Hepatocyte (in vitro differentiated cells): ENCODE measurements around the gene PLXND1. TPM values are rescaled to one million over a fixed set of nuclear protein-coding genes. Genes with fewer than 3 reads are reported as not detected.

Experiments
- DNase-seq: peaks from one replicate; pipeline ENCODE4 v3.0.0-alpha.2; 2016; ENCODE audit warnings: low spot score
- H2AFZ ChIP-seq: fragments of 200-600 bp; sonication (generic); 2 replicates; pipeline ENCODE4 v1.6.0; 2016; ENCODE audit warnings: antibody characterized with exemption, mild to moderate bottlenecking
- H3K27ac ChIP-seq: fragments of 200-600 bp; sonication (generic); 2 replicates; pipeline ENCODE4 v1.5.1; 2016; ENCODE audit warnings: mild to moderate bottlenecking
- H3K27me3 ChIP-seq: fragments of 200-600 bp; sonication (generic); 2 replicates; pipeline ENCODE4 v1.6.1; 2016
- H3K36me3 ChIP-seq: fragments of 200-600 bp; sonication (generic); replicated peaks from 2 replicates; pipeline ENCODE4 v1.5.1; 2016; ENCODE audit warnings: low read depth; ENCODE audit not compliant: insufficient read depth
- H3K4me1 ChIP-seq: fragments of 200-600 bp; sonication (generic); 2 replicates; pipeline ENCODE4 v1.5.1; 2016; ENCODE audit warnings: mild to moderate bottlenecking, moderate library complexity; ENCODE audit not compliant: insufficient read depth
- H3K4me2 ChIP-seq: fragments of 200-600 bp; sonication (generic); 2 replicates; pipeline ENCODE4 v1.6.0; 2016
- H3K4me3 ChIP-seq: fragments of 200-600 bp; sonication (generic); 2 replicates; pipeline ENCODE4 v1.5.1; 2016; ENCODE audit warnings: mild to moderate bottlenecking
- H3K79me2 ChIP-seq: fragments of 200-600 bp; sonication (generic); 2 replicates; pipeline ENCODE4 v1.6.0; 2017; ENCODE audit warnings: mild to moderate bottlenecking
- H3K9me2 ChIP-seq: fragments of 200-600 bp; sonication (generic); replicated peaks from 2 replicates; pipeline ENCODE4 v1.6.0; 2017; ENCODE audit warnings: mild to moderate bottlenecking; ENCODE audit not compliant: insufficient read depth
- H3K9me3 ChIP-seq: fragments of 200-600 bp; sonication (generic); 2 replicates; pipeline ENCODE4 v1.5.1; 2016; ENCODE audit warnings: low read depth, mild to moderate bottlenecking
- H4K20me1 ChIP-seq: fragments of 200-600 bp; sonication (generic); 2 replicates; pipeline ENCODE4 v1.6.0; 2016; ENCODE audit warnings: mild to moderate bottlenecking; ENCODE audit not compliant: insufficient read depth, poor library complexity, severe bottlenecking
- EZH2 ChIP-seq: fragments of 200-600 bp; sonication (generic); IDR thresholded peaks from 2 replicates; pipeline ENCODE4 v1.6.1; 2016; ENCODE audit warnings: antibody characterized with exemption, mild to moderate bottlenecking, borderline replicate concordance
- EZH2phosphoT487 ChIP-seq: fragments of 200-600 bp; sonication (generic); IDR thresholded peaks from one replicate; pipeline ENCODE4 v1.6.1; 2018; ENCODE audit warnings: antibody characterized with exemption, mild to moderate bottlenecking, low read depth, moderate library complexity; ENCODE audit not compliant: unreplicated experiment, severe bottlenecking
- WGBS: methylation state at CpG from one replicate; pipeline ENCODE4 v1.1.6; 2016; ENCODE audit warnings: low lambda C conversion rate; ENCODE audit errors: missing lambda C conversion rate; 5-methylcytosine and 5-hydroxymethylcytosine counted together
- polyA plus RNA-seq: library from polyadenylated mRNA; unstranded; fragments of >200 nt; fragmentation: Nextera tagmentation; extraction: Ambion mirVana; gene quantifications from 2 replicates; pipeline ENCODE4 v1.2.1, GENCODE V29; 2016
- total RNA-seq: library from RNA; depleted of rRNA; stranded (reverse); fragments of >200 nt; gene quantifications from 2 replicates; pipeline ENCODE4 v1.2.3, GENCODE V29; 2014
- TF ChIP-seq, protein P1 (sequence below): fragments of 200-600 bp; sonication (generic); IDR thresholded peaks from 2 replicates; pipeline ENCODE4 v1.5.1; 2016; ENCODE audit warnings: antibody characterized with exemption, mild to moderate bottlenecking; ENCODE audit not compliant: poor library complexity

The PLXND1 gene
- total and polyA plus RNA-seq, 2 experiments from 2014 or later, result 36.3 to 45.3 TPM

DNA sequence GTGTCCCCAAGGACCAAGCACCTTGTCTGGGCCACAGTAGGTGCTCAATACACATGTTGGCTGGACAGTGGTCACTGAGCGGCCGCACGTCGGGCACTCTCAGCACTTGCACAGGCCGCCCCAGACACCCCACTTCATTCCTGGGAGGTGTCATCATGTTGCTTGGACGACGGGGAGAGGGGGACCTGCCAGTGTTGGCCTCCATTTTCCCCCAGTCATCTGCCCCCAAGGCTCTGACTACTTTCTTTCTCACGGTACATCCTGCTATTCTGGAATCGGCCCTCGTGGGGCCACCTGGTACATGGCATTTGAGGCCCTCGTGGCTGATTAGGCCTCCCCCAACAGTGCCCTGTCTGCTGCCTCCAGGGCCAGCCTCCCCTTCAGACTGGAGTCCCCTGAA lies 79.2 kb downstream of the PLXND1 start:
- no peaks in the 10 kb centered on the region for H4K20me1 ChIP-seq

DNA sequence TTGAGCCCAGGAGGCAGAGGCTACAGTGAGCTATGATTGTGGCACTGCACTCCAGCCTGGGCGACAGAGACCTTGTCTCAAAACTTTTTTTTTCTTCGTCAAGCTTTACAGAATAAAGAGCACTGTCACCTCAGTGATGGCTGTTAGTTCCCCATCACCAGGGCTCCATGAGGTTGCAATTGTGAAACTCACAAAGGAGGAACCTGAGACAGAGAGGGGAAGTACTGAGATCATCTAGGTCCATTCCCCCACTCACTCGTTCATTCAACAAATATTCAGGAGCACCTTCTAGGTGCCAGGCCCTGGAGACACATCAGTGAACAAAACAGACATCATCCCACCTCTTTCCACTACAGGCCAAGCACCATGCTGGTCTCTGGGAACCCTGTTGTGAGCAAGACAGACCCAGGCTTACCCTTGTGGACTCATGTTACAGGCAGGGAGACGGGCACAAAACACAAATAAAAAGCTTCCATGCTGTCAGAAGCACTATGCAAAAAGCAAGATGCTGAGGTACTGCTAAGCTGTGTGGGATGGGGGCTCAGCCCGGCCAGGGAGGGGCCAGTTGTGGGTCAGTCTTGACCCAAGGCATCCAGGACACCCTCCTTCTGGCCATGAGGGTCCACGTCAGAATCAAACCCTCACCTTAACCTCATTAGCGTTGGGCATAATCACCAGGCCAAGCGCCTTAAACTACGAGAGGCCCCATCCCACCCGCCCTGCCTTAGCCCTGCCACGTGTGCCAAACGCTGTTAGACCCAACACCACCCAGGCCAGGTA lies 80.2 kb downstream of the PLXND1 start:
- H4K20me1 ChIP-seq, result no peaks in the 10 kb centered on the region
- peaks cover 8% of the 10 kb centered on the region for H3K4me1 ChIP-seq
- no peaks in the 10 kb centered on the region for H3K79me2 ChIP-seq
- H2AFZ ChIP-seq, result no peak overlapping the region
- TF ChIP-seq EZH2phosphoT487 (no peak), EZH2 (no peak)
- TF ChIP-seq, protein P1, sequence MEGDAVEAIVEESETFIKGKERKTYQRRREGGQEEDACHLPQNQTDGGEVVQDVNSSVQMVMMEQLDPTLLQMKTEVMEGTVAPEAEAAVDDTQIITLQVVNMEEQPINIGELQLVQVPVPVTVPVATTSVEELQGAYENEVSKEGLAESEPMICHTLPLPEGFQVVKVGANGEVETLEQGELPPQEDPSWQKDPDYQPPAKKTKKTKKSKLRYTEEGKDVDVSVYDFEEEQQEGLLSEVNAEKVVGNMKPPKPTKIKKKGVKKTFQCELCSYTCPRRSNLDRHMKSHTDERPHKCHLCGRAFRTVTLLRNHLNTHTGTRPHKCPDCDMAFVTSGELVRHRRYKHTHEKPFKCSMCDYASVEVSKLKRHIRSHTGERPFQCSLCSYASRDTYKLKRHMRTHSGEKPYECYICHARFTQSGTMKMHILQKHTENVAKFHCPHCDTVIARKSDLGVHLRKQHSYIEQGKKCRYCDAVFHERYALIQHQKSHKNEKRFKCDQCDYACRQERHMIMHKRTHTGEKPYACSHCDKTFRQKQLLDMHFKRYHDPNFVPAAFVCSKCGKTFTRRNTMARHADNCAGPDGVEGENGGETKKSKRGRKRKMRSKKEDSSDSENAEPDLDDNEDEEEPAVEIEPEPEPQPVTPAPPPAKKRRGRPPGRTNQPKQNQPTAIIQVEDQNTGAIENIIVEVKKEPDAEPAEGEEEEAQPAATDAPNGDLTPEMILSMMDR, result no peak
- no peaks in the 10 kb centered on the region for H3K36me3 ChIP-seq
- no peaks in the 10 kb centered on the region for H3K27me3 ChIP-seq
- WGBS, result 89% methylated on average over 11 of the region's 12 CpGs
- H3K9me2 ChIP-seq, result no peaks in the 10 kb centered on the region
- no peak overlapping the region for H3K4me2 ChIP-seq
- no peak overlapping the region for H3K27ac ChIP-seq
- DNase-seq, result no peak
- no peak overlapping the region for H3K4me3 ChIP-seq
- no peaks in the 10 kb centered on the region for H3K9me3 ChIP-seq

More for the DNA sequence above, 79.2 kb downstream of the PLXND1 start:
- Histone ChIP-seq H3K27ac (no peak overlapping the region), H3K27me3 (no peaks in the 10 kb centered on the region), H3K4me1 (peaks cover 8% of the 10 kb centered on the region), H3K4me3 (no peak overlapping the region), H3K36me3 (no peaks in the 10 kb centered on the region), H3K4me2 (no peak overlapping the region), H3K9me3 (no peaks in the 10 kb centered on the region), H3K79me2 (no peaks in the 10 kb centered on the region), H2AFZ (no peak overlapping the region), H3K9me2 (no peaks in the 10 kb centered on the region)
- 95% methylated on average over 10 of the region's 11 CpGs for WGBS
- no peak for TF ChIP-seq EZH2phosphoT487
- TF ChIP-seq, protein P1, result no peak
- no peak for TF ChIP-seq EZH2
- no peak for DNase-seq

DNA sequence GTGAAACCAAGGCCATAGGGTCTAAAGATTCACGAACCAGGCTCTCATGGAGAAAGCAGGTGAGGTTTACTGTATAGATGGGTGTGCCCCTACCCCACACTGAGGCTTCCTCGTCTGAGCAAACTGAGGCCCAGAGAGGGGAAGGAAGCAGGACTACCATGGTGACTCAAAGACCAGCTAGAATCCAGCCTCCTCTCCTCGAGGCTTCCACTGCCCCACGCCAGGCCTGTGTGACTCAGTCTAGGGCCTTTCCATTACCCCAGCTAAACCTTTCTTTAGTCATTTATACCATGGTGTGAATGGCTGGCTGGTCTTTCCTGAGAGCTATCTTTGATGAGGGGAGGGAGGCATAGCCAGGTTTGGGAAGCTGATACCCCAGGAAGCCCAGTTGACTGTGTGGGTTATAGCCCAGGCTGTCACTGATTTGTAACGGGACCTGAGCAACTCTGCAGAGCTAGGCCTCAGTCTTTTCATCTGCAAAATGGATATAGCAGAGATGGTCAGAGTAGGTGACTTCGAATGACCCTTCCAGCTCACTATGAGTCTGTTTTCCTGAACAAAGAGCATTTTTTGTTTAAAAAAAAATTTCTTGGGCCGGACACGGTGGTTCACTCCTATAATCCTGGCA lies 81.0 kb downstream of the PLXND1 start:
- no peaks in the 10 kb centered on the region for H4K20me1 ChIP-seq
- H3K27me3 ChIP-seq, result no peaks in the 10 kb centered on the region
- WGBS, result 86% methylated on average over 8 of the region's 8 CpGs
- no peak for DNase-seq
- peaks cover 7% of the 10 kb centered on the region for H3K4me1 ChIP-seq
- no peak overlapping the region for H2AFZ ChIP-seq
- no peaks in the 10 kb centered on the region for H3K36me3 ChIP-seq
- H3K4me2 ChIP-seq, result no peak overlapping the region
- no peaks in the 10 kb centered on the region for H3K9me2 ChIP-seq
- H3K79me2 ChIP-seq, result no peaks in the 10 kb centered on the region
- TF ChIP-seq EZH2phosphoT487 (no peak), EZH2 (no peak)
- TF ChIP-seq, protein P1, result no peak
- H3K9me3 ChIP-seq, result no peaks in the 10 kb centered on the region
- no peak overlapping the region for H3K27ac ChIP-seq
- H3K4me3 ChIP-seq, result no peak overlapping the region
